ENCODE results near the gene DEDD.
A peak's percentile ranks its signal among the peaks of the same experiment; 100 is the strongest.

The DEDD gene

DNA sequence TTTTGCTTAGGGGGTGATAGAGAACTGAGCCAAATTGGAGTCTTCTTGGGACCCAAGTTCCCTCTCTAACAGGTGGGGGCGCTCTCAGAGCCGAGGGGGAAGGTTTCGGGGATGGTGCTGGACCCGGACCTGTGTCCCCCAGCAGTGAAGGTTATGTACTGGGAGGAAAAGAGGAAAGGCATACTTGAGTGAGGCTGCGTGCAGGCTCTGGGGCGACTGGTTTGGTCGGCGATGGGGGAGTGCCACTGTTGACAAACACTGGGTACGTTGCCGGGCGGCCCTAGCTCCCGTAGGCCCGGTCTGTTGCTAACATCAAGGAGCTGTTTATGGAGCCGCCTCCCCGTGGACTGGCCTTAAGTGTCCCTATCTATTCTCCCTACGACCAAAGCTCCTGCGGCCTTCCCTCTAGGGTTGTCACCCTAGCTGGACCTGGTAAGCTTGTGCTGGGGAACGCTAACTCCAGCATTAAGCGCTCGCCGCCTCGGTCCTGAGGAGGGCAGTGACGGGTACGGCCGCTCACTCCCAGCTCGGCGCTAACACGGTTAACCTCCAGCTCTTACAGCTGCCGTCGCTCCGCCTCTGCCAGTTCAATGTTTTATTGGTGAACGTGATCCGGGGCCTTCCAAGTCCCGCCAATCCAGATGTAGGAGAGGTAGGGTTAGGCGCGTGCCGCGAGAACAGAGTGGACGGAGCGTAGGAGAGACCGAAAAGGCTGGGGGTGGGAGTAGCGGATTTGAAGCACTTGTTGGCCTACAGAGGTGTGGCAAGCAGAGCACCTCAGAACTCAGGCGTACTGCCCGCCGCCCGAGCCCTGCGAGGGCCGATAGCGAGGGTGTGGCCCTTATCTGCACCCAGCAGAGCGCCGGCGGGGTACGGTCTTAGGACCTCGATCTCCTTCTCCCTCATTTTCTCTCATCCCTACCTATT is 33.5 kb upstream of the DEDD start, which contains the start of gene PPOX:
PPOX (plus strand) TSS at position 685 of the 927 bp plus-strand sequence. CDS start 422 bp downstream, outside the sequence.
- ChIA-PET CTCF (interaction anchor here (0.7 to 2.1 kb wide), 13 partner anchors 9 to 168 kb away, joined by 3 to 7 read pairs (median 4); partner anchors contain the start of genes NDUFS2, UFC1 and USF1), POLR2A (interaction anchor here (0.8 to 3.8 kb wide), 11 partner anchors 8 to 148 kb away, joined by 3 to 19 read pairs (median 8); partner anchors contain the start of genes B4GALT3, DEDD, NDUFS2 and NIT1)
- peak; percentile 90 for DNase-seq (ENCODE audit: extremely low spot score)
- TF ChIP-seq CTBP1 (IDR thresholded peaks at IDR 0.05; ENCODE audit: borderline replicate concordance), result no peak
- TF ChIP-seq, protein P1, sequence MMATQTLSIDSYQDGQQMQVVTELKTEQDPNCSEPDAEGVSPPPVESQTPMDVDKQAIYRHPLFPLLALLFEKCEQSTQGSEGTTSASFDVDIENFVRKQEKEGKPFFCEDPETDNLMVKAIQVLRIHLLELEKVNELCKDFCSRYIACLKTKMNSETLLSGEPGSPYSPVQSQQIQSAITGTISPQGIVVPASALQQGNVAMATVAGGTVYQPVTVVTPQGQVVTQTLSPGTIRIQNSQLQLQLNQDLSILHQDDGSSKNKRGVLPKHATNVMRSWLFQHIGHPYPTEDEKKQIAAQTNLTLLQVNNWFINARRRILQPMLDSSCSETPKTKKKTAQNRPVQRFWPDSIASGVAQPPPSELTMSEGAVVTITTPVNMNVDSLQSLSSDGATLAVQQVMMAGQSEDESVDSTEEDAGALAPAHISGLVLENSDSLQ (IDR thresholded peaks at IDR 0.05), result peak; percentile 77; the same call in 1 of the 2 replicates
- TF ChIP-seq L3MBTL2 (conservative IDR thresholded peaks at IDR 0.05), result peak; percentile 98

DNA sequence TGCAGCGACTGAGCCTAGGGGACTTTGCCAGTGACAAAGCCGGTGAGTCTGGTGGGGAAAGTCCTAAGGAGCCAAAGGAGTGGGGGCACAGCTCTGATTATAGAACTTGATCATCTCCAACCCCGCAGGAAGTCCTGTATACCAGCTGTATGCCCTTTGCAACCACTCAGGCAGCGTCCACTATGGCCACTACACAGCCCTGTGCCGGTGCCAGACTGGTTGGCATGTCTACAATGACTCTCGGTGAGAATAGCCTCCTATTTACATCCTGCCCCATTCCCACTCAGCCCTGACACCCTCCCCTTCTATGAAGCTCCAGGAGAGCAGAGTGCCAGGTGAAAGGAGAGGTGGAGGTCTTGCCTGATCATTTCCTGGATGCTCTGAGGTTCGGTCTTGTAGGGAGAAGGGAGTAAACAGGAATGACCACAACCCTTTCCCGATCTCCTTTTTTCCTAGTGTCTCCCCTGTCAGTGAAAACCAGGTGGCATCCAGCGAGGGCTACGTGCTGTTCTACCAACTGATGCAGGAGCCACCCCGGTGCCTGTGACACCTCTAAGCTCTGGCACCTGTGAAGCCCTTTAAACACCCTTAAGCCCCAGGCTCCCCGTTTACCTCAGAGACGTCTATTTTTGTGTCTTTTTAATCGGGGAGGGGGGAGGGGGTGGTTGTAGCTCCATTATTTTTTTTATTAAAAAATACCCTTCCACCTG is 32.6 kb upstream of the DEDD start:
- TF ChIP-seq NFRKB (IDR thresholded peaks at IDR 0.05) (no peak), TARDBP (IDR thresholded peaks at IDR 0.05) (no peak), L3MBTL2 (conservative IDR thresholded peaks at IDR 0.05) (no peak), FOXM1 (IDR thresholded peaks at IDR 0.05; ENCODE audit: borderline replicate concordance) (no peak), ZNF384 (IDR thresholded peaks at IDR 0.05) (no peak)
- TF ChIP-seq, protein P1 (IDR thresholded peaks at IDR 0.05), result no peak
- ChIA-PET CTCF (interaction anchor here (0.5 to 1.7 kb wide), 10 partner anchors 10 to 418 kb away, joined by 3 to 7 read pairs (median 3); partner anchors contain the start of gene UFC1), POLR2A (interaction anchor here (0.8 to 3.8 kb wide), 10 partner anchors 7 to 119 kb away, joined by 3 to 19 read pairs (median 8); partner anchors contain the start of genes B4GALT3, DEDD, NDUFS2 and NIT1)
- no peak for DNase-seq (ENCODE audit: extremely low spot score)

DNA sequence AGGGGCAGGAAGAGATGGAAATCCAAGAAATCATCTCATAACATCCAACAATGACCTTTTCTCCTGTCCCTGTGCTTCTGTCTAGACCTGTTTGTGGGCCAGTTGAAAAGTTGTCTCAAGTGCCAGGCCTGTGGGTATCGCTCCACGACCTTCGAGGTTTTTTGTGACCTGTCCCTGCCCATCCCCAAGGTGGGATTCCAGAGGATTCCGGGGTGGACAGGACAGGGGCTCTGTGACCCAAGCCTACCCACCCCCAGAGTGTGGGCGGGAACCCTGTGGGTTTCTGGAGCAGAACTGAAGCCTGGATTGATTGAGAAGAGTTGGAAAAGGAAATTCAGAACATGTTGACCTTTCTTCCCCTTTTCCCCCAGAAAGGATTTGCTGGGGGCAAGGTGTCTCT is 31.3 kb upstream of the DEDD start:
- DNase-seq (ENCODE audit: extremely low spot score), result no peak
- TF ChIP-seq FOXA1 (IDR thresholded peaks at IDR 0.05), result no peak
- TF ChIP-seq CTBP1 (IDR thresholded peaks at IDR 0.05; ENCODE audit: borderline replicate concordance), result no peak
- ChIA-PET CTCF (no interaction called here), POLR2A (interaction anchor here (3.3 kb wide), 1 partner anchor 10 kb away, joined by 19 read pairs; the partner anchor contains the start of gene UFC1)

DNA sequence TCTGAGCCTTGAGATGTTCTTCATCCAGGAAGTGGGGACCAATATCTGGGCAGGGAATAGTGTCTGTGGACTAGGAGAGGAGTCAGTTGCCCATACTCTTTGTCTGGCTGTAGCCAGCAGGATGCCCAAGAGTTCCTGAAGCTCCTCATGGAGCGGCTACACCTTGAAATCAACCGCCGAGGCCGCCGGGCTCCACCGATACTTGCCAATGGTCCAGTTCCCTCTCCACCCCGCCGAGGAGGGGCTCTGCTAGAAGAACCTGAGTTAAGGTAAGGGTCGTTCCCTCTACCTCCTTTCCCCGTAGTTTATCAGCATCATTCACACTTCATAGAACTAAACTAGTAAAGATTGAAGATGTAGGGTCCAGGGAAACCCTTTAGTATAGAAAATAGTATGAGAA is 30.3 kb upstream of the DEDD start:
- no peak for DNase-seq (ENCODE audit: extremely low spot score)

DNA sequence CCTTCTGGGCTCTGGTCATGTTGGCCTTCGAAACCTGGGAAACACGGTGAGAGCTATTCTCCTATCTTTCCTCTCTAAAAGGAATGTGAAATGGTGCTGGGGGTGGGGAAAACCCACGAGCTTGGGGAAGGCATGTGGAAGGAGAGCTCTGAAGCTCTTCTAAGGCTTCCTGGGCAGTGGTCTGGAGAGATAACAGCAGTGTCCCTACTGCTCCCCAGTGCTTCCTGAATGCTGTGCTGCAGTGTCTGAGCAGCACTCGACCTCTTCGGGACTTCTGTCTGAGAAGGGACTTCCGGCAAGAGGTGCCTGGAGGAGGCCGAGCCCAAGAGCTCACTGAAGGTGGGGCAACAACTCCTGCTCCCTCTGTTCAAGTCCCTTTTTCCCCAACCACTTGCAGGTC is 29.6 kb upstream of the DEDD start:
- ChIA-PET CTCF (no interaction called here), POLR2A (interaction anchor here (1.2 to 1.3 kb wide), 2 partner anchors 8 to 11 kb away, joined by 3 to 4 read pairs; partner anchors contain the start of gene UFC1)
- DNase-seq (ENCODE audit: extremely low spot score), result no peak
- TF ChIP-seq FOXA1 (IDR thresholded peaks at IDR 0.05) (no peak), LEF1 (IDR thresholded peaks at IDR 0.05; ENCODE audit: borderline replicate concordance) (no peak), HDGF (IDR thresholded peaks at IDR 0.05; ENCODE audit: borderline replicate concordance) (no peak), BHLHE40 (IDR thresholded peaks at IDR 0.05; ENCODE audit: borderline replicate concordance) (no peak), ELF4 (IDR thresholded peaks at IDR 0.05) (no peak), FOXK2 (IDR thresholded peaks at IDR 0.05) (no peak), FOXM1 (IDR thresholded peaks at IDR 0.05; ENCODE audit: borderline replicate concordance) (no peak), SP1 (IDR thresholded peaks at IDR 0.05) (no peak), NFRKB (IDR thresholded peaks at IDR 0.05) (no peak), ZNF384 (IDR thresholded peaks at IDR 0.05) (no peak), ARNT (IDR thresholded peaks at IDR 0.05) (no peak), L3MBTL2 (conservative IDR thresholded peaks at IDR 0.05) (no peak)

More for the DNA sequence above, 30.3 kb upstream of the DEDD start:
- ChIA-PET POLR2A (interaction anchor here (1.2 to 1.3 kb wide), 2 partner anchors 9 to 10 kb away, joined by 3 to 4 read pairs; partner anchors contain the start of gene UFC1), CTCF (no interaction called here)
- TF ChIP-seq ARNT (IDR thresholded peaks at IDR 0.05) (no peak), FOXM1 (IDR thresholded peaks at IDR 0.05; ENCODE audit: borderline replicate concordance) (no peak), FOXK2 (IDR thresholded peaks at IDR 0.05) (no peak), SUZ12 (IDR thresholded peaks at IDR 0.05) (no peak), L3MBTL2 (conservative IDR thresholded peaks at IDR 0.05) (no peak), SP1 (IDR thresholded peaks at IDR 0.05) (no peak), LEF1 (IDR thresholded peaks at IDR 0.05; ENCODE audit: borderline replicate concordance) (no peak), TARDBP (IDR thresholded peaks at IDR 0.05) (no peak), ZNF384 (IDR thresholded peaks at IDR 0.05) (no peak), ELF4 (IDR thresholded peaks at IDR 0.05) (no peak), NFRKB (IDR thresholded peaks at IDR 0.05) (no peak), FOXA1 (IDR thresholded peaks at IDR 0.05) (no peak), BHLHE40 (IDR thresholded peaks at IDR 0.05; ENCODE audit: borderline replicate concordance) (no peak), CTBP1 (IDR thresholded peaks at IDR 0.05; ENCODE audit: borderline replicate concordance) (no peak), HDGF (IDR thresholded peaks at IDR 0.05; ENCODE audit: borderline replicate concordance) (no peak)
- TF ChIP-seq, protein P1 (IDR thresholded peaks at IDR 0.05), result no peak
